GM21381 (cell line): Measurements from ENCODE around the gene RASGRP1.

Experiments
- ATAC-seq: cut with Tn5 transposase; IDR thresholded peaks from one replicate; pipeline ENCODE4 v1.9.1; 2021; ENCODE audit warnings: mild to moderate bottlenecking, moderate library complexity; ENCODE audit not compliant: unreplicated experiment

Gene RASGRP1

DNA sequence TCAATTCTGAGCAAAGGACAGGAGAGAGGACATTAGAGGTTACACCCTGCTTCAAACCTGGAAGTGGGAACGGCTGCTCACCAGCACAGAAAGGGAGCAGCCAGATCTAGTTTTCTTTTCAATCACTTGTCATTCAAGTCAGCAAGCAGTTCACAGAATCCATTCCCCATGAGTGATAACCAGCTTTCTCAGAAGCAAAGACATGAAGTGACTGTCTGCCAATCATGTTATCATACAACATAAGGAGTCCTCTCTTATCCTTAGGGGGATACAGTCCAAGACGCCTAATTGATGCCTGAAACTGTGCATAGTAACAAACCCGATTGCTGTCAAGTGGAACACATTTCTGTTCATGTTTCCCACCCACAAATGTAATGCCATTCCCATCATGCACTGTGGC, 56.0 kb downstream of the RASGRP1 start:
- ATAC-seq, result no peak

DNA sequence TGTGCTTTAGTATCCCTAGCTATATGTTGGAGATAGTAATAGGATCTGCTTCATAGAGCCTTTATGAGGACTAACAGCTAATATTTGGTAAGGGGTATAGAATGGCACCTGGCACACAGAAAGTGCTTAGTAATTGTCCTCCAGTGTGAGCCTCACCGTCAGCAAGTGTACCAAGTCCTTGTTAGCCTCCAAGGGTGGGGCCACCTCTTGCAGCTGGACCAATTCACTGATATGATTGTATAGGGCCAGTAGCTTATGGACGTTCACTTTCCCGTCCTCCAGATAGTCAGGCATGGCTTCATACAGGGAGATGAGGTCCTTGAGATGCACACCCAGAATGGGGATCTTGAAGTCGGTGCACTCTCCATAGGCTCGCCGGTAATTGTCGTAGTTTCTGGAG, 57.0 kb downstream of the RASGRP1 start:
- no peak for ATAC-seq

DNA sequence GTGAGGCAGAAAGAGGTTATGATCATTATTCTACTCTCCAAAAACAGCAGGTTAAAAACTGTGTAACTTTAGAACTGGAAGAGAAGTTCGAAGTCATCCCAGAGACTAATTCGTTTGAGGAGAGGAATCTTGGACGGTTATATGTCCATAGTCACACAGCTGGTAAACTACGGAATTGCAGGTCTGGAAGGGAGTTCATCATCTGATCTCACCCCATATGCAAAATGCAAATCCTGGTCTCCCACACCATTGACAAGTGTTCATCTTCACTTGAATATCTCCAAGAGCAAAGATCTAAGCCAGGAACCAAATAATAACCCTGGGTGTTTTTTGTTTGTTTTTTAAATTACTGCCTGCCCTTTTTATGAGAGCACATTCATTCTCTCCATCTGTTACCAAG, 57.6 kb downstream of the RASGRP1 start:
- no peak for ATAC-seq

DNA sequence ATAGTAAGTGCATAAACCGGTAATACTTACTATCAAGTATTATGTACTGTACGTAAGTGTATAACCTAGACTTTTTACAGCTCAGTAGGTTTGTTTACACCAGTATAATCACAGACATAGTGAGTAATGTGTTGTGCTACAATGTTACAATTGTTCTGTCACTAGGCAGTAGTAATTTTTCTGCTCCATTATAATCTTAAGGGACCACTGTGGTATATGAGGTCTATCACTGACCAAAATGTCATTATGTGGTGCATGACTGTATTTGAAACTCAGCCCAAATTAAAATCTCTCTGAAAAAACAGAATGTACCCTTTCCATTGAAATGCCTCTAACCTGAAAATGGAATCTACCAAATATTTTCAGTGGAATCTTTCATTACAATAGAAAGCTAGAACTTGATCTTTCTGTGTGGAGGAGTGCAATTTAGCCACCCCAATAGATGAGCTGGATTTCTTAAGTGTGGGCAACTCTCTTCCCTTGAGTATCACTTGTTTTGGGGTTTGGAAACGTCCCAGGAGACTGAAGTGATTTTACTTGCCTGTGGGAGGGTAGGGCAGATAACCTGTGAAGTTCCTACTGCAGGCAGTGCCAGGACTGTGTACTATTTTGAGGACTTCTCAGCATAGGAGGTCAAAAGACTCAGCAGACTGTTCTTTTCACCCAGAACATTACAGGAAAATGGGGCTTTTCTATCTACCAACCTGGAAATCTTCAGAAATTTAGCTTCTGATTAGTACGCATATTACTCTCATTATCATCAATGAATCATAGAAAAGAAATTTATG, 59.7 kb downstream of the RASGRP1 start:
- no peak for ATAC-seq

DNA sequence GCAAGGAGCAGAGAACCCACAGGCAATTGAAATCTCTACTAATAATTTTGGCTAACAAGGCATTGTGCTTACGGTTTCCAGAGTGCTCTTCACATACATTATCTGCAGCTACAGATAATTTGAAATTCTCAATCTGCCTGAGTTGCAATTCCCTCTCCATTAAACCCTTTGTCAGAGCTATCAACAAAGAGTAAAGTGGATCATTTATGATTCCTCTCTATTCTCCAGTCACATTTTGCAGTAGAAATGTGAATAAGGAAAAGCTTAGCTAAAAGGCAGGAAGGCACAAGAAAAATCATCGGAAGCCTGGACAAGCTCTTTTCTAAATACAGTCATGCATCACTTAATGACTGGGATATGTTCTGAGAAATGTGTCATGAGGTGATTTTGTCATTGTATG, 61.1 kb downstream of the RASGRP1 start:
- ATAC-seq, result no peak

DNA sequence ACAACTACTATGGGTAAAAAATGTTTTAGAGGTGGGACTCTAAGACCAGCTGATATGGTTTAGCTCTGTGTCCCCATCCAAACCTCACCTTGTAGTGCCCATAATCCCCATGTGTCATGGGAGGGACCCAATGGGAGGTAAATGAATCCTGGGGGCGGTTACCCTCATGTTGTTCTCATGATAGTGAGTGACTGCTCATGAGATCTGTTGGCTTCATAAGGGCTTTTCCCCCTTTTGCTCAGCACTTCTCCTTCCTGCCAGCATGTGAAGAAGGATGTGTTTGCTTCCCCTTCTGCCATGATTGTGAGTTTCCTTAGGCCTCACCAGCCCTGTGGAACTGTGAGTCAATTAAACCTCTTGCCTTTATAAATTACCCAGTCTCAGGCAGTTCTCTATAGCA, 65.0 kb downstream of the RASGRP1 start:
- no peak for ATAC-seq

DNA sequence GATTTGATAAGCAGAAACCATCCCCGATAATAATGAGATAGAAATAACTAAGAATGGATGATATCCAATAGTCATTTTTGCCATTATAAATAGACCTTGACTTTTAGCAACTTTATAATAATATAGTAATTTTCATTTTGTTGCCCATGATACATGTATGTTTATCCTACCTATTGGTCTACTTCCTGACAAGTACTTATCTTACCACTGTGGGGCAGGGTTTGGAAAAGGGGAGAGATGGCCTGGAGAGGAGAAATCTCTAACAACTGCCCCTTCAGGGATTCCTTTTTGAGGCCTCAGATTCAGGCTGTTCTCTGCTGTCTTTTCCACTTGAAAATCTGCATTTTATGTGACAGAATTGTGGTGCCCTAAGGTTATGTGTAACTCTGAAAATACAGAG, 68.5 kb downstream of the RASGRP1 start:
- no peak for ATAC-seq

DNA sequence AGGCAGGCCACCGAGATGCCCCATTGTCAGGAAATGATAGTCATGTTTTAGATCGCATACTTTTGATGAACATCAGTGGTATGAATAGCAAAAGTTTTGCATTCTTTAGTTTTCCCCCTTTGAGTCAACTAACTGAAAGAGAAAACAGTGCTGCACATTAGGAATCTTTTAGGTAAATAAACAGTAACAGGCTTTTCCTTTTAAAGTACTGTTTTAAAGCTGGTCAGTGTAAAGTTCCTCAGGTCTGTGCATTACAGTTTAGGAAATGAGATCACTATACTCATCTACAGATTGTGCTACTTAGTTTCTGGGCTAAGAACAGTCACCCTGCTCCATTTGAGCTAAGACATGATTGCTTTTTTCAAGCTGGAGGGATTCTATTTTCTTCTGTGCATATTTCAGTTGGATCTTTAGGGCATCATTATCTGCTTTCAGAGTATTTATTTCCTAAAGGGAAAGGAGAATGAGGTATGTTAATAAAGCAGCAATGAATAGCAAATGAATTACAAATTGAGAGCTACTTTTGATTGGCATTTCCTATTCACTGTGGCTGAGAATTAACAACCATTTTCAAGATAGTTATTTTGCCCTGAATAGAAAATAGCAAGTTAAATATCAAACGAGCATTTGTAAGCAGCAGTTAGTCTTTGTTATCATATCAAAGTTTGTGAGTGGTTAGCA, 74.2 kb downstream of the RASGRP1 start:
- no peak for ATAC-seq

DNA sequence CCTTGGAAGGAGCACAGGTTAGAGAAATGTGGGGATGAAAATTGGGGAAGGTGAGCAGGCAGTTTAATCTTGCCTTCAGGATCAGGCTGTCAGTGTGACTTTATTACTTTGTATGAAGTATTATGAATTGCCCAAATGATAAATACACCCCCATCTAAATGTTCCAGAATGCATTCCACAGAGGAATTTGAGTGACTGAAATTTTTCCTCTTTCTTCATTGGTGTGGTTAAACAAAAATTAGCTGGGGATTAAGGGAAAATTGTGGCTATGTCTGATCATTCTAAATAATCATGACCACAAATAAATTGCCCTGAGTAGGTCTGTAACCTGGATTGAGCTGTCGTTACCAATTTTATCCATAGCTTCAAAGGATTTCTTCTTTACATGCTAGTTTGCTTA, 77.2 kb downstream of the RASGRP1 start:
- ATAC-seq, result no peak

DNA sequence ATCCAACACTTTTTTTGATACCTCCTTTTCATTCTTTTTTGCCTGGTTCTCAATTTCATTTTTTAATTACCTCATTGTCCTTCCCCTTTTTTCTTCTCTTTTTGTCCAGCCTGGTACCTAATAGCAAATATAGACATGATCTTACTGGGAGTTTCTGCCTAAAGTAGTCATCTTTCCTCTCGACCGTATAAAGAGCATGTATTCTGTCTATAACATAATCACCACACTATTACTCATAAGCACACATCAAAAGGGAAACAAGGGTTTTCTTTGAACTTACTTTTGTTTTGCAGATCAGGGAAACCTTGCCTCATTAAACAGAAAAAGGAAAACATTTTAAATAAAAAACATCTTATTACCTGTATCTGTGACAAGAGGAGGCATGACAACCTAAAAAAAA, 77.7 kb downstream of the RASGRP1 start:
- no peak for ATAC-seq

DNA sequence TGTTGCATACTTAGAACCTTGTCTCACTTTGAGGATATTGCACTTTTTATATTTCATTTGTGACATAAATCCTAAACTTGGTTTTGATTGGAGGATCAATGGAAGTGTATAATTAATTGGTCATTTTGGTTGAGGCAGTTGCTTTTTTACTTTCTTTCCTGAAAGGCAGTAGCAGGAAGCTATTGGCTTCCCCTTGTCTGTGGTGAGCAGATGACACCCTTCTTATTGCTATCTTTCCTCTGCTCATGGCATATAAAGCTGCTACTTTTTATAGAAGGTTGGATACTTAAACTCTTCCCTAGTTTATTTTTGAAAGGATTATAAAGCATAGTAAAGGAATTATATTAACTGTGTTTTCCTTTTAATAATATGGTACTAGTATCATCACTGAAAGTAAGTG, 82.0 kb downstream of the RASGRP1 start:
- ATAC-seq, result no peak

DNA sequence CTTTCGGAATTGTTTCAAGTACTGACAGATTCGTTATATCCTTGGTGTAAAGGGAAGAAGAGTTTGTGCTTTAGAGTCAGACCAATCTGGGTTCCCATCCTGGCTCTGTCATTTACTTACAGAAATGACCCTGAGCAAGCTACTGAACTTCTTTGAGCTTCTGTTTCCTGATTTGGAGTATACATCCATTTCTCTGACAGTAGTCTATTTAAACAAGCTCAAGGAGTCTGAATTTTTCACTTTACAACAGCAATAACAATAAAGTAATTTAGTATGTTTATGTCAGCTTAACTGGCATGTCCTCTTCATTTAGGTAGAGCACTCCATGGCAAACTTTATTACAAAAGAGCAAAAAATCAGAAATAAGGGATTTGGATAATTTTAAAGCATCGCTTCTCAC, 82.9 kb downstream of the RASGRP1 start:
- no peak for ATAC-seq

DNA sequence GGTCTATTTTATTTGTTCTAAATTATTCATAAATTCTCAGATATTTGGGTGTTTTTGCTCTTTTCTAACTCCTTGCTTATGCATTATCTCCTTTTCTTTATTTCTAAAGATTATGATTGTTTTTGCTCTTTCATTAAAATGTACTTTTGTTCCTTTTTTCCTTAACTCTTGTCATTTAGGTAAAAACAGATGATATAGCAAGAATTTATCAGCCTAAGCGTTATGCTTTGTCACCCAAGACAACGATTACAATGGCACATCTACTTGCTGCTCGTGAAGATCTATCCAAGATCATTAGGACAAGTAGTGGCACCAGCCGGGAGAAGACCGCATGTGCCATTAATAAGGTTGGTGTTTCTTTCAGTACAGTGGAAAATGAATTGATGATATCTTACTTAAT, 83.5 kb downstream of the RASGRP1 start:
- no peak for ATAC-seq

DNA sequence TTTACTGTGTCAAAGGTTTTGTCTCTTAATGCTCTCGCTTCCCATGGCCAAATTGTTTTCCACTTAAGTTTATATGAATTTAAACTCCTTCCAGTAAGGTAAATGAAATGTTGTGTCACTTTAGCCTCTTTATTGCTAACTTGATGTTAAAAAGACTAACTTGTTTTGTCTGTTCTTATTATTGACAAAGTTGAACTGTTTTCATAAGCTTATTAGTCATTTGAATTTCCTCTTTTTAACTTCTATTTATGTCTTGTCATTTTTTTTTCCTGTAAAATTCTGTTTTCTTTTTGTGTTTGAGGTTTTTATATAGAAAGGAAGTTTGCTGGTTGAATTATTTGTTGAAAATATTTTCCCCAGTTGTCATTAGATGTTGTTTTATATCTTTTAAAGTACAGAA, 84.9 kb downstream of the RASGRP1 start:
- no peak for ATAC-seq

DNA sequence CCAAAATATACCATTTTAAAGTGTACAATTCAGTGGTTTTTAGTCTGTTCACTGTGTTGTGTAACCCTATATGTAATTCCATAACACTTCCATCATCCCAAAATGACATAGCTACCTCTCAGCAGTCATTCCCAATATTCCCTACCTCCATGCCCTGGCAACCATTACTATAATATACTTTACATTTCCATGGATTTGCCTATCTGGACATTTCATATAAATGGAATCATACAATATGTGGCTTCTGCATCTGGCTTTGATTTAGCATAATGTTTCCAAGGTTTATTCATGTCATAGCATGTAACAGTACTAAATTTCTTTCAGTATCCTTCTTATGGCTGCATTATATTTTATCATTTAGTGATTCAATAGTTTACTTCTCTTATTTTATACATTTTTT, 85.3 kb downstream of the RASGRP1 start:
- ATAC-seq, result no peak

DNA sequence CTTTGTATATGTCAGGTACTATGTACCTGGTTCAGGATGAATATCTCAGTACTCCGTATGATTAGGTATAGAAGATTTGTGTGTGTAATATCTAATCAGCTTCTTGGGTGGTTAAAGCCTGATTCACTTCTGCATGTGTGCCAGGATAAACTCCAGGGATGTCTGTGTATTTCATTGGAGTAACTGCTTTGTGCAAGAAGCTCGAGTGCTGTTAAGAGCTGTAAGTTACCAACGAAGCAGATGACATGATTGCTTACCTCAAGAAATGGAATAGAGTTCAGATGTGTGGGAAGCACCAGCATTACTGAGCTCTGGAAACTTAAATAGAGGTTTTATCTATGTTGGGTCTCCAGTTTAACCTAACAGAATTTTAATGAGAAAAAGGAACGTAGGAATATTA, 87.0 kb downstream of the RASGRP1 start:
- ATAC-seq, result no peak

DNA sequence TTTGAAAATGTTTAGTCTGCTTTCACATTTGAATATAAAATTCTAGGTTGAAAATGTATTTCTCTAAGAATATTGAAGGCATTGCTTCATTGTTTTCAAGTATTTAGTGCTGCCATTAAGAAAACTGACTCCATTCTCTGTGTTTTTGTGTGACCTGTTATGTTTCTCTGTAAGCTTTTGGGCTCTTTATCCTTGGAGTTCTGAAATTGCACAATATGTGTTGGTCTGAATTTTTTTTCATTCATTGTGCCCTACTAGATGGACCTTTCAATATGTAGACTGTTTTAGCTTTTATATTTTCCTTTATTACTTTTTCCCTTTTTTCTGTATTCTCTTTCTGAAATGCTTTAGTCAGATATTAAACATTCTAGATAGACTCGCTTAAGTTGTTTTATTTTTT, 88.5 kb downstream of the RASGRP1 start:
- no peak for ATAC-seq

DNA sequence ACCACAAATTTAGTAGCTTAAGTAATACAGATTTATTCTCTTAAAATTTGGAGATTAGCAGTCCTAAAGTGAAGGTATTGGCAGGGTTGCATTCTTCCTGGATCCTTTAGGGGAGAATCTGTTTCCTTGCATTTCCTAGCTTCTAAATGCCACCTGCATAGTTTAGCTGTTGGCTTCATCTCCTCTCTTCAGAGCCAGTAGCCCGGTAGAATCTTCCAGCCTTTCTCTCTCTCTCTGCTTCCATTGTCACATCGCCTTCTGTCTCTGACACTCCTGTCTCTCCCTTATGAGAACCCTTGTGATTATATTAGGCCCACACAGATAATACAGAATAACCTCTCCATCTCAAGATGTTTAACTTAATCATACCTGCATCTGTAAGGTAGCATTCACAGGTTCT, 89.3 kb downstream of the RASGRP1 start:
- ATAC-seq, result no peak

DNA sequence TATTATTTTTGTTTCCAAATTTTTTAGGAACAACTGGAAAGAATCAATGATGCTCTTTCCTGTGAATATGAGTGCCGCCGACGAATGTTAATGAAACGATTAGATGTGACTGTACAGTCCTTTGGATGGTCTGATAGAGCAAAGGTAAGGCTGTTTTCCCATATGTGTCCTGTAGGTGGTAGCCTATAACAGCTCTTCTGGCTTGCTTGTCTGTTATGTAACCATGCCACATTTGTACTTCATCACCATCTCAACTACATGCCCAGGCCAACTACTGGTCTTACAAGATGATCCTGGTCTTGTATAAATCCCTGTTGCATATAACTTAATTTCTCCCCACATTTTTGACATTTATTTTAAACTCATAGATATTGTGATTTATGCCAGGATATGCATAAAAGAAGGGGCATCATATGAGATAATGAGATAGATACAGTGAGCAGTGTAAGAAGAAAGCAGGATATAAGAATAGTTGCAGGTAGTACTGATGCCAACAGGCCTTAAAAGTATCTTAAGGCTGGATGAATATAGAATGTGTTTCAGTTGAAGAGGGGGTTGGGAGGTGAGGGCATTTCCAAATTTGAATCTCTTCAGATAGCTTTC, 90.4 kb downstream of the RASGRP1 start:
- peak; percentile 94 for ATAC-seq

DNA sequence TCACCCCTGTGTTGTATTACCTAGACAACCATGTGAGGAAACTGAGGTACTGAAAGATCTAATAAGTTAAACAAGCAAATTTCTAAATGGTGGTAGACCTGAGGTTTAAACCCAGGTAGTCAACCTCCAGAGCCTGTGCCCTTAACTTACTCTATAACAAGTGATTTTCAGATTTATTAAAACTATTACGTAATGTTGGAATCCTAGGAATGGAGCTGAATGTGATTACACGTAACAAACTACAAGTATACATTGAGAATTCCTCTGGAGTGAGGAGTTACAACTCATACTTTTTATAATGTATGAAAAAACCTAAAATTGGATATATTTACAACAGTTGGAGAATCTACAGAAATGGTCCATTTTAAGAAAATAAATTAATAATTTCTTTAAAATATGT, 92.6 kb downstream of the RASGRP1 start:
- ATAC-seq, result no peak

DNA sequence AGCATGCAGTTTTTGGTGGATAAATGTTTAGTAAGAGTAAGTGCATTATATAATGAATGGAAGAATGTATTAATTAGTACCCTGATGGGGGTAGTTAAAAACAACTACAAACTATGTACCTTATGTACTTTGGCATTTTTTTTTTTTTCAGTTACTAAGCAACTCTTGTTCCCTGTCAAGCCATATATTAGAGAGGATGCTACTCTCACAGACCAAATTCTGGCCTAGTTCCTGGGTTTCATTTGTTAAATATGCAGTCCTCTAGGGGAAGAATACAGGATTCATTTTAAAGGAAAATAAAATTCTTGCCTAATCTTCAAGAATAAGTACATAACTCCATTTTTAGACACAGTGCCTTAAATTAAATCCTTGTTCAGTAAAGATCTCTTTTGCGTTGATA, 93.8 kb downstream of the RASGRP1 start:
- ATAC-seq, result no peak

DNA sequence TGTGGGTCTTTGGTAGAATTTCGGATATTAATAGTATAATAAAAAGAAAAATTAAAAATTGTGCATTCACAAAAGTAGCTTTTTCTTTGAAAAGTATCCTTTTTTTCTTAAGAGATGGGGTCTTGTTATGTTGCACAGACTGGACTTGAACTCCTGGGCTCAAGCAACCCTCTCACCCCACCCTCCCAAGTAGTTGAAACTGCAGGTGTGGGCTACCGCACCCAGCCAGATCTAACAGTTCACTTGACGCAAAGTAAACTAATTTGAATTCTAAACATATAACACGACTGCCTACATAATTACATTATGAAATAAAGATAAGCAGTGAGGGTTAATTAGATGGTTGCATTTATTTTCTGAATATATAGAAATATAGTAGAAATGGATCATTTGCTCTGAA, 99.9 kb downstream of the RASGRP1 start:
- no peak for ATAC-seq
